Measurements from ENCODE around the gene TTLL11.

TTLL11 gene

DNA sequence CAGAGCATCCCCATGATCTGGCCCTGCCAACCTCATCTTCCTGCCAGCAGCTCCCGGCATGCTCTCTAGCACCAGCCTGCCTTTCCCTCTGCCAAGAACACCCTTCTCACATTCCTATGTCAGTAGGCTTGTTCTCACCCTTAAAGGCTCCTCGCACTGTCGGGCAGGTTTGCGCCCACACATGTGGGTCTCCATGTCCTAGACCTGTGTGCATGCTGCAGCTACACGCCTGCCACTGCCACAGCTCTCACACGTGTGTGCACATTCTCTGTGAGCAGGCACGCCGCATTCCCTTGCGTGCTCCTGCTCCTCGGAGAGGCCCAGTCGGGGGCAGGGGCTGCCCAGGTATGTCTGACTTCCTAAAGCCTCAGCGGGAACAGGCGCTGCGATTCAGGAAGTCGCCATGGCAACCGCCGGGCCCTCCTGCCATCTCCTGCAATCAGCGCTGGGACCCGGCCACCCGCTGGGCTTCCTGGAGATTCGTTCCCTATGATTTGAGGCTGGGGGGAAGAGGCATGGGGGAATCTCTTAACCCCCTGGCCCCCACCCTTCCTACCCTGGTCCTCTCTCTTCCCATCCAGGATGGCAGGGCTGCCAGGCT, 38.4 kb upstream of the TTLL11 start:
- Histone ChIP-seq H3F3A (ENCODE audit: control insufficient read depth, insufficient read depth) (no peaks in the 10 kb centered on the region), H3K4me2 (ENCODE audit: low read length) (no peak overlapping the region), H3K27me3 (ENCODE audit: control insufficient read depth, low read length) (peaks cover 7% of the 10 kb centered on the region; the same call in 1 of the 2 replicates), H3K4me3 (ENCODE audit: low read length) (no peak overlapping the region), H3K9me3 (ENCODE audit: control insufficient read depth, insufficient read depth, low read length) (no peaks in the 10 kb centered on the region), H3K27ac (ENCODE audit: low read depth, low read length) (no peak overlapping the region), H3K79me2 (ENCODE audit: control insufficient read depth, low read length) (no peaks in the 10 kb centered on the region), H3K4me1 (ENCODE audit: control insufficient read depth, low read length) (no peaks in the 10 kb centered on the region), H4K20me1 (ENCODE audit: control insufficient read depth, insufficient read depth, low read depth, low read length) (no peaks in the 10 kb centered on the region), H3K36me3 (ENCODE audit: control insufficient read depth, low read length) (no peaks in the 10 kb centered on the region), H3K9me2 (replicated peaks; ENCODE audit: control insufficient read depth, low read length) (no peaks in the 10 kb centered on the region)
- TF ChIP-seq, protein P1, sequence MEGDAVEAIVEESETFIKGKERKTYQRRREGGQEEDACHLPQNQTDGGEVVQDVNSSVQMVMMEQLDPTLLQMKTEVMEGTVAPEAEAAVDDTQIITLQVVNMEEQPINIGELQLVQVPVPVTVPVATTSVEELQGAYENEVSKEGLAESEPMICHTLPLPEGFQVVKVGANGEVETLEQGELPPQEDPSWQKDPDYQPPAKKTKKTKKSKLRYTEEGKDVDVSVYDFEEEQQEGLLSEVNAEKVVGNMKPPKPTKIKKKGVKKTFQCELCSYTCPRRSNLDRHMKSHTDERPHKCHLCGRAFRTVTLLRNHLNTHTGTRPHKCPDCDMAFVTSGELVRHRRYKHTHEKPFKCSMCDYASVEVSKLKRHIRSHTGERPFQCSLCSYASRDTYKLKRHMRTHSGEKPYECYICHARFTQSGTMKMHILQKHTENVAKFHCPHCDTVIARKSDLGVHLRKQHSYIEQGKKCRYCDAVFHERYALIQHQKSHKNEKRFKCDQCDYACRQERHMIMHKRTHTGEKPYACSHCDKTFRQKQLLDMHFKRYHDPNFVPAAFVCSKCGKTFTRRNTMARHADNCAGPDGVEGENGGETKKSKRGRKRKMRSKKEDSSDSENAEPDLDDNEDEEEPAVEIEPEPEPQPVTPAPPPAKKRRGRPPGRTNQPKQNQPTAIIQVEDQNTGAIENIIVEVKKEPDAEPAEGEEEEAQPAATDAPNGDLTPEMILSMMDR (IDR thresholded peaks at IDR 0.05; ENCODE audit: low read depth, low read length, poor library complexity, severe bottlenecking) = no peak
- no peak for TF ChIP-seq EZH2phosphoT487 (IDR thresholded peaks at IDR 0.05; ENCODE audit: borderline replicate concordance, low read length)

DNA sequence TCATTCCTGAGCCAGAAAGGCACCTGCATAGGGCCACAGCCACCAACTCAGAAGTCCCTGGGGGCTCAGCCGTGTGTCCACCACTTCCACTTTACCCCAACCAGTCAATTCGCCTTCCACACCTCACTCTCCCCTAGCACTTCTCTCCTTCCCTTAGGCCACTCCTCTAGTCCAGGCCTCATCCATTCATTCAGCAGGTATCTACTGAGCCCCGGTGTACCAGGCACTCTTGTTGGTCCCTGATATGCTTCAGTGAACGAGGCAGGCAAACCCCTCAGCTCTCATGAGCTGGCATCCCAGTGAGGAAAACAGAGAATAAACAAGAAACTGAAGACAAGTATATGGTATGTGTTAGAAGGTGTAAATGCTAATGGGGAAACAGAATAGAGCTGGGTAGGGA, 37.7 kb upstream of the TTLL11 start:
- Histone ChIP-seq H3K4me2 (ENCODE audit: low read length) (no peak overlapping the region), H3F3A (ENCODE audit: control insufficient read depth, insufficient read depth) (no peaks in the 10 kb centered on the region), H4K20me1 (ENCODE audit: control insufficient read depth, insufficient read depth, low read depth, low read length) (no peaks in the 10 kb centered on the region), H3K27me3 (ENCODE audit: control insufficient read depth, low read length) (peaks cover 7% of the 10 kb centered on the region; the same call in 1 of the 2 replicates), H3K9me3 (ENCODE audit: control insufficient read depth, insufficient read depth, low read length) (no peaks in the 10 kb centered on the region), H3K9me2 (replicated peaks; ENCODE audit: control insufficient read depth, low read length) (no peaks in the 10 kb centered on the region), H3K79me2 (ENCODE audit: control insufficient read depth, low read length) (no peaks in the 10 kb centered on the region), H3K4me1 (ENCODE audit: control insufficient read depth, low read length) (no peaks in the 10 kb centered on the region), H3K36me3 (ENCODE audit: control insufficient read depth, low read length) (no peaks in the 10 kb centered on the region), H3K27ac (ENCODE audit: low read depth, low read length) (no peak overlapping the region), H3K4me3 (ENCODE audit: low read length) (no peak overlapping the region)
- TF ChIP-seq EZH2phosphoT487 (IDR thresholded peaks at IDR 0.05; ENCODE audit: borderline replicate concordance, low read length) = no peak
- TF ChIP-seq, protein P1 (IDR thresholded peaks at IDR 0.05; ENCODE audit: low read depth, low read length, poor library complexity, severe bottlenecking) = no peak

DNA sequence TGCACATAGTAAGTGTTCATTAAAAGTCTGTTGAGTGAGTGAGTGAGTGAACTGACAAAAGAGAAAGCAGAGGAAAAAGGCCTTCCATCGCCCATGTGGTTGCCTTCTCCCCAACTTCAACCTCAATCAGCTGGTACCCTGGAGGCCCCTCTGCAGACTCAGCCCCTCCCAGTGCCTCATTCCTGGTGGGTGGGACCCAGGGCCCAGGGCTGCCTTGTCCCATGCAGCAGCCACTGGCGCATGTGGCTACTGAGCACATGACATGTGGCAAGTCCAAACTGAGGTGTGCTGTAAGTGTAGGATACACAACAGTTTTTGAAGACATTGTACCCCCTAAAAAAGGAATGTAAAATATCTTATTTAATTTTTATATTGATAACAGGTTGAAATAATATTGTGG, 36.9 kb upstream of the TTLL11 start:
- no peaks in the 10 kb centered on the region for H4K20me1 ChIP-seq (ENCODE audit: control insufficient read depth, insufficient read depth, low read depth, low read length)
- peaks cover 7% of the 10 kb centered on the region; the same call in 1 of the 2 replicates for H3K27me3 ChIP-seq (ENCODE audit: control insufficient read depth, low read length)
- no peaks in the 10 kb centered on the region for H3K36me3 ChIP-seq (ENCODE audit: control insufficient read depth, low read length)
- no peak overlapping the region for H3K4me3 ChIP-seq (ENCODE audit: low read length)
- no peaks in the 10 kb centered on the region for H3K4me1 ChIP-seq (ENCODE audit: control insufficient read depth, low read length)
- no peak for TF ChIP-seq EZH2phosphoT487 (IDR thresholded peaks at IDR 0.05; ENCODE audit: borderline replicate concordance, low read length)
- TF ChIP-seq, protein P1 (IDR thresholded peaks at IDR 0.05; ENCODE audit: low read depth, low read length, poor library complexity, severe bottlenecking) = no peak
- H3K9me3 ChIP-seq (ENCODE audit: control insufficient read depth, insufficient read depth, low read length) = no peaks in the 10 kb centered on the region
- no peak overlapping the region for H3K27ac ChIP-seq (ENCODE audit: low read depth, low read length)
- no peaks in the 10 kb centered on the region for H3K9me2 ChIP-seq (replicated peaks; ENCODE audit: control insufficient read depth, low read length)
- no peaks in the 10 kb centered on the region for H3F3A ChIP-seq (ENCODE audit: control insufficient read depth, insufficient read depth)
- no peak overlapping the region for H3K4me2 ChIP-seq (ENCODE audit: low read length)
- no peaks in the 10 kb centered on the region for H3K79me2 ChIP-seq (ENCODE audit: control insufficient read depth, low read length)

Measured in DOHH2 (cell line).